NCI-H2081 (cell line): ENCODE results near the gene CTSH.

ENCODE experiments used
- DNase-seq, 2 experiments: peaks; one replicate each; lab custom pipeline; 2025; lab: John Stamatoyannopoulos, UW

CTSH gene

GRCh38 chr15:78944669-78945407 is at the start of gene CTSH:
Gene CTSH (minus strand): TSS chr15:78945046. CDS start chr15:78944981, 65 bp downstream.
- DNase-seq: peak; percentile 71

GRCh38 chr15:78993931-78994530 is 49.2 kb upstream of the CTSH start:
- DNase-seq: no peak

GRCh38 chr15:78993257-78993930 is 48.5 kb upstream of the CTSH start:
- no peak for DNase-seq

GRCh38 chr15:78992416-78993256 is 47.8 kb upstream of the CTSH start:
- no peak for DNase-seq

GRCh38 chr15:78991879-78992278 is 47.0 kb upstream of the CTSH start:
- DNase-seq: no peak

GRCh38 chr15:78991476-78991875 is 46.6 kb upstream of the CTSH start:
- no peak for DNase-seq

GRCh38 chr15:78990278-78990677 is 45.4 kb upstream of the CTSH start:
- DNase-seq: no peak

GRCh38 chr15:78989701-78990240 is 44.9 kb upstream of the CTSH start:
- DNase-seq: no peak

GRCh38 chr15:78988361-78988911 is 43.6 kb upstream of the CTSH start:
- DNase-seq: no peak

- peak in 1 of 2 experiments; percentile 35 for DNase-seq
Measured at GRCh38 chr15:78987556-78988360, 42.9 kb upstream of the CTSH start.

- no peak for DNase-seq
Measured at GRCh38 chr15:78985859-78986475, 41.1 kb upstream of the CTSH start.

- DNase-seq: no peak
Measured at GRCh38 chr15:78984041-78984440, 39.2 kb upstream of the CTSH start.

GRCh38 chr15:78983146-78983918 is 38.5 kb upstream of the CTSH start:
- DNase-seq: no peak

- no peak for DNase-seq
Measured at GRCh38 chr15:78982736-78983135, 37.9 kb upstream of the CTSH start.

- no peak for DNase-seq
Measured at GRCh38 chr15:78981532-78982313, 36.9 kb upstream of the CTSH start.

- DNase-seq: peak; percentile 68 to 77
Measured at GRCh38 chr15:78979456-78980320, 34.8 kb upstream of the CTSH start.

GRCh38 chr15:78978601-78979179 is 33.8 kb upstream of the CTSH start:
- DNase-seq: no peak
